CMK (cell line): ENCODE results near the gene CATSPER3.

Experiments used
- DNase-seq: peaks from one replicate; pipeline ENCODE4 v3.0.0-alpha.2; 2010; ENCODE audit warnings: low read depth

The CATSPER3 gene

DNA sequence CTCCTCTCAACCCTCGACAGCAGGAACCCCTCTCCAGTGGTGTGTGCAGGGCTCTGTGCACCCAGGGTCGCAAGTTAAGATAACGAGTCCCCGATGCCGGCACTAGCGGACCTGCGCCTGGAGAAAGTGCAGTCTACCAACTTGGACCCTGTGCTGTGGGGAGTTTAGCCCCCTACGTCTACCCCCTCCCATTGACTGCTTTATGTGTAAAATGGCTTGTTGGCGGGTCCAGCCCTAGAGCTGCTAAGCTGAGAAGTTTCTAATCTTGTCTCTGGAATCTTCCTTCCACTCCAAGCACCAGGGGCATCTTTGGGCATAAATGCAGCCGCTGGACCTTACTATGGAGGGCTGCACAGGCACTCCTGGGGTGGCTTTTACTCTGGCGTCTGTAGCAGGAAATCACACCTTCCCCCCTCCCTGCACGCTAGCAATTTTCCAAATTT is 73.5 kb downstream of the CATSPER3 start:
- DNase-seq: no peak

DNA sequence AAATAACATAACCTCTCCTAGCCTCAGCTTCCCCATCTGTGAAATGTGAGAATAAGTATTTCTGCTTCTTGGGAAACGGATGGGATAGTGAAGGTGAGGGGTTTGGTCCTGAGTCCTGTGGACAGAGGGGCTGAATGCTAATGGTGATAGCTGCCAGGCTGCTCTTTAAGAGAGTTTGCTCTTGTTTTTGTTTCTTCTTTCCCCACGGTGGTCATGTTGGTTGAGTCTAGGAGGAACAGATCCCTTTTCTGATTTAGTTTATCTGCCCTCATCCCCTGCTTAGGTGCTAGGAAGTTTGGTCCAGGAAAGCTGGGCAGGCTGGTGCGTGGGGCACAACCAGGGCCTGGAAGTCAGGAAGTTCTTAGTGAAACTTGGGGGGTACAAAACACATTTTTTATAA is 74.0 kb downstream of the CATSPER3 start:
- no peak for DNase-seq

DNA sequence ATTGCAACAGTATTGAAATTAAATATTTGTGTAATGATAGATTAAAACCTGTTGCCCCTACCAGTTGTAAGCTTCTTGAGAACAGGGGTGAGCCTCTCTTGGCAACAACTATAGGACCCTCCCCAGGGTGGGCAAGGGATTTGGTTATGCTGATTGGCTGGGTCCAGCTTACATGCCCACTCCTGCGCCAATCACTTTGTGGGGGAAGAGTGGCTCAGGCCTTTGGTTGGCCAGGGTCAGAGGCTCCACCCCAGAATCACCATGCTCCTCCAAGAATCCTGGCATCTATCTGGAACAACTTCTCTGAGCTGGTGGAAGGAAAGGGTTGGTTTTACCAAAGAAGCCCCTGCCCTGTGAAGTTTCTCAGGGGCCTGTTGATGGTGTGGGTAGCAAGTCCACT is 74.9 kb downstream of the CATSPER3 start:
- DNase-seq: no peak

DNA sequence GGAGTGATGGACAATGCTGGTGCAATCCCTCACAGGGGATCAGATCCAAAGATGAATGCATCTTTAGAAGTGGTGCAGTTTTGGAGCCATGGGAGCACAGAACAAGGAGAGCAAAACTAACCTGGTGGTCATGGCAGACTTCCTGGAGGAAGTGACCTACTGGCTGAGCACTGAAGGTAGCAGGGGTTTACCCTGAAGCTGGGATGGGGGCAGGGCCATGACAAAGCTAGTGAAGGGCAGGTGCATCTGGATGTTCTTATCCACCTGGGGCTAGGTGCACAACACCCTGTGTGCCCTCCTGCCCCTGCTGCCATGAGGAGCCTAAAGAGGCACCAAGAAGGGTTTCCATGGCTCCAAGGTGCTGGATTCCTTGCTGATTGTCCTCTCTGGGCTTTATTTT is 77.8 kb downstream of the CATSPER3 start:
- DNase-seq: no peak

DNA sequence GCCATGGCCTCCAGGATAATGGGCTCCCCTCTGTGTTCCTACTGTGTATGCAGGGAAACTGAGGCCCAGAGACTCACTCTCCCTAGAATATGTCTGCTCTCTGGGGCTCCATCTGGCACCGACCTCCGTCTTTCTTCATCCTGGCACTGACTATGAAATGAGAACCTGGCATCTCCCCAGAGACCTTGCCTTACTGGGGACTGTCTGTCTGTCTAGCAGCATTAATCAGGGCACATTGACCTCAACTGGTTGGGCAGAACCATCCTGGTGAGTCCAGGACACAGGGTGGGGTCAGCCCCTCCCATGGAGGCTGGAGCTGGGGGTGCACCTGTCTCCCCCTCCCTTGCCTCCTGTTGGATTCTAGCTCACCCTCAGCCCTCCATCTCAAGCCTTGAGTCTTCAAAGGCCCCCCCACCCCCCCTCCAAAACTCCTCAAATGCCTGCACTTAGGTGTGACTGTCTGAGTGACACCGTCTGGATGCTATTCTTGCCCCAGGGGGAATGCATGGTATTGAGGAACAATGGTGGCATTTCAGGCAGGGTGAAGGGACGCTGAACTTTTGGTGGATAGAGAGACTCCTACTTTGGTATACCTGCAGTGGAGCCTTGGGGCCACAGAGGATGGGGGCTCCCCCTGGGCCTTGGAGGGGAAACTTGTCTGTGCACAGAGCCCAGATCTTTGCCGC is 79.1 kb downstream of the CATSPER3 start:
- no peak for DNase-seq

DNA sequence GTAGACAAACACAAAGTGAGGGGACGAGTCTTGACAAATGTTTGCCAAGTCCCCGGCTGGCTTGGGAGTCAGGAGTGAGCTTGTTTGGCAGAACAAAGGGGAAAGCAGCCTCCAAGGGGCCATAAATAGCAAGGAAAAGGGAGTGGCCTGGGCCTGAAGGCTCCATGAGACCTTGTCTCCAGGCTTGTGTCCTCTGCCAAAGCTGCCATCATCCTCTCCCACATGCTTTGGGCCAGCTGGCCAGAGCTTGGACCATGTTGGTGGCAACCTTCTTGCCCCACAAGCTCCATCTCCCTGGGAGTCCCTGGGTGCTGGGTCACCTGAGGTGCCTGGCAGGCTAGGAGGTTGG is 79.6 kb downstream of the CATSPER3 start:
- no peak for DNase-seq

DNA sequence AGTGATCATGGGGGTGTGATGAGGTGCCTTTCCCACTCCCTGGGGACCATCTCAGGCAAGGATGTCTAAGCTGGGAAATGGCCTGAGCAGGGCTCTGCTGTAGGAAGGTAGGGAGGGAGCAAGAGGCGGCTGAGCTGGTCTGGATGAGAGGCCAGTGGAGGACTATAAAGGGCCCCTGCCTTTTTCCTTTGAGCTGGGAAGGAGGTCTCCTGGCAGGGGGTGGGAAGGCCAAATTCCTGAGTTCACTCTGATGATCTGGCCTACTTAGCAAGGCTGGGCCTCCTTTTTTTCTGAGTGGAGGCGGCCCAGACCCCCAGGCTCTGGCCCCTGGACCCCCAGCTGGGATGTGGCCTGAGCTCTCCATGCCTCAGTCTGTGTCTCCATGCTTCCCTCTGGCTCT is 80.6 kb downstream of the CATSPER3 start:
- no peak for DNase-seq

DNA sequence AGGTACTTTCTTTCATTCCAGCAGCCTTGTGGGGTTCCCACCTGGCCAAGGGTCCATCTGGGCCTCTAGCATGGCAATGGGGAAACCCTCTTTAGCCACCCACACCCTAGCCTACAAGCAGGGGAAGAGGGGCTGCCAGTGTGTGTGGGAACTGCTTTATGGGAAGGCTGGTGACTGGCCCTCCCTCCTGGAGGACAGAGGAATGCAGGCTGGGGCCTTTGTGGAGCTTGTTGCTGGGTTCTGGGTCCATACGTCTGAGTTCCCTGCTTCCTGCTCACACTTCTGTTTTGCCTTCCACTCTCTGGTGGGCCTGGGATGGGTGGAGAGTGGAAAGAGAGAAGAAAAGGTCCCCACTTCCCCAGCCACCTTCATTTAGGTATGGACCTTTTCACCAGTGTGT is 81.2 kb downstream of the CATSPER3 start:
- no peak for DNase-seq

DNA sequence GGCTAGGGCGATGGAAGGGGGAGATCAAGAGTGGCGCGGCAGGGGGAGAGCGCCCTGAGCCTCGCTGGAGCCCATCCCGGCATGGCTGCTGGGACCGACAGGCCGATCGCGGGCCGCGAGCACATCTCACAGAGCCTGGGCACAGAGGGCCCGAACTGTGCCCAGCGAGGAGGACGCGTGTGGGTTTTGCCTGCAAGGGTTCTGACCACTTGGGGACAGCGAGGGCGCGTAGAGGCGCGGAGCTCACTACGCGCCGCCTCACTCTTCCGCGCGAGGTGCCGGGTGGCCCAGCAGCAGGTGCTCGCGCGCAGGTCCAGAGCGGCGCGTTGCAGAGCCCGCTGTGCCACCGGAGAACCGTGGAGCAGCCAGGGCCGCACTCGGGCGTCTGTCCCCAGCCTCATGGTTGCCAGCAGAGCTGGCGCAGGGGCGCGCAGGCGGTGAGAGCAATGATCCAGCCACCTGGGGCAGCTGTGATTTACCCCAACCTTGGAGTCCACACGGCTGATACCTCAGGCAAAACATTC is 82.6 kb downstream of the CATSPER3 start:
- DNase-seq: no peak

DNA sequence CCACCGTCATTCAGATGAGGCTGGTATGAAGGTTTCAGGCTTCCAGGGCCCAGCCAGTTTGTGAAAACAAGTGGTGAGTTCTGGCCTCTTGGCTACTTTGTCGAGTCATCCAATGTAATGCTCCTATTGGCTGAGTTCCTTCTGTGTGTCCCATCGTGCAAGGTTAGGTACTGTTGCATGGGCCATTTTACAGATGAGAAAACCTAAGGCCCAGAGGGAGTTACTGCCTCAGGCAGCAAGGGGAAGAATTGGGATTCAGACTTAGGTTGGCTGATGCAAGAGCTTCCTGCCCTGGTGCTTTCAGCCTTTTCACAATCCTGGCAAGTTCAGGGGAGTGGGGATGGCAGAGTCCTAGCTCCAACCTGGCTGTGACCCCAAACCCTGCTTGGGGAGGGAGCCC is 83.7 kb downstream of the CATSPER3 start:
- no peak for DNase-seq

DNA sequence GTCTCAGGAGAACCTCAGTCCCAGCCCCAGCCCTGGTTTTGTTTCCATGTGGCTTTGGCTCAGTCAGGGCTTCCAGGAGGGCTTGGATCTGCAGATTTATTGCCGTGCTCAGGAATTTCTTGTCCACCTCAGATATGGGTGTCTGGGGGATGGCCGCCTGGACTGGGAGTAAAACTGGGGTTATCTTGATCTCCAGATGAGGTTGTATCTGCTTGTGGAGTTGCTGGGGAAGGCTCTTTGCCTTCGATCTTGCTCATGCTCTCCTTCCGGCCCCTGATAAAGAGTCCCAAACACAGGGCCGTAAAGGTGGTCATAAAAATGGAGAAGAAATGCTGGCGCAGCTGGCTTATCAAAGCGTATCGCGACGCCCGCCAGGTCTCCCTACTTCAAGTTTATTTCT is 84.2 kb downstream of the CATSPER3 start:
- DNase-seq: no peak

DNA sequence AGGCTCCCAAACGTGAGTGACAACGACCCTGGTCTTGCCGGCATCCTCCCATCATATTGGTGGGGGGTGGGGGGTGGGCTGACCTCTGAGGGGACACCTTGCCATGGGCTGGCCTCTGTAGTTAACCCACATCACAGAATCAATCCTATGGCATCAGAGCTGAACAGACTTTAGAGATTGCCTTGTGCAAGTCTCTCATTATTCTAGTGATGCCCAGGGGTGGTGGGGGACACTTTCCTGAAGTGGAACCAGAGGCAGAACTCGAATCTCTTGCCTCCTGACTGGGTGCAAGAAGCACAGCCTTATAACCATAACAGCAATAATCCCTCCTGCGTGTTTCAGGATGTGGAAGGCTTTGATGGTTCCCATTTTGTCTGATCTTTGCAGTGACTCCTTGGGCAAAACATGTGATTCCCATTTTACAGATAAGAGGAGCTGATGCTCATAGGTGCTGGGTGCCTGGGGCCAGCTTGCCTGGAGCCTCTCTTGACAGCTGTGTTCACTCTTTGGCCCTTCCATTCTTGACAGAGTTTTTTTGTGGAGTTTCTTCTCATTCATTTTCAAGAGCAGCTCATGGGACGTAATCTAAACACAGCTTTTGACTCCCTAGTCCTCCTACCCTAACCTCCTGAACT is 84.9 kb downstream of the CATSPER3 start:
- DNase-seq: no peak

DNA sequence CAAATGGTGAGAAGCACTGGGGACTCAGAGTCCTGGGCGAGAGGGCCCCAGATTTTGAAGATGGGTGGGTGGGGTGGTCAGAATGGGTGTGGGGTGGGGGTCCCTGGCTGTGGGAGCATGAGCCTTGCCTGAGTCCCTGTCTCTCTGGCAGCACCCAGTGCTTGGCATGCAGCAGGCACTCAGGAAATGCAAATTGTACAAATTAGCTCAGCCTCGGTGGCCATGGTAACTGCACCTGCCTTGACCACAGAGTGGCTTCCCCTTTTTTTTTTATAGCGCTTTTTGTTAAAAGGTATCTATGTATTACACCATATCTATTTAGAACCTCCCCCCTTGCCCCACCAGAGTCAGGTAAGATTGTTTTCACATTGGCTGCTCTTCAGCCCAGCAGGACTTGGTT is 85.6 kb downstream of the CATSPER3 start:
- DNase-seq: no peak

DNA sequence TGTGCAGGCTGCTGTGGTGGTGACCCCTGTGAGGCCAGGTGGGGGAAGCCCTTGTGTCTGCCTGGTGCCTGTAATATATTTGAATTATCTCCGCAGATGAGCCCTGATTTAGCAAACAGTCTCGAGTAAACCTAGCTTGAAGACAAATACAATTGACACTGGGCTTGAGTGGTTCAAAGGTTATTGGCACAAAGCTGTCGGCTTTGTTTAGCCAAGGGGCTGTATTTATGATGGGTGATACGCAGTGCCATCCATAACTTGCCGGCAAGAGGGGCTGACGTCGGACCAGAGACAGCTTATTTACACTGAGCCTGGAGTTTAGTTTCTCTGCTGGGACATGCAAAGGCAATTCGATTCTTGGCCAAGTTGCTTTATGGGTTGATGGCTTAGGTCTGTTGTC is 86.3 kb downstream of the CATSPER3 start:
- DNase-seq: no peak

DNA sequence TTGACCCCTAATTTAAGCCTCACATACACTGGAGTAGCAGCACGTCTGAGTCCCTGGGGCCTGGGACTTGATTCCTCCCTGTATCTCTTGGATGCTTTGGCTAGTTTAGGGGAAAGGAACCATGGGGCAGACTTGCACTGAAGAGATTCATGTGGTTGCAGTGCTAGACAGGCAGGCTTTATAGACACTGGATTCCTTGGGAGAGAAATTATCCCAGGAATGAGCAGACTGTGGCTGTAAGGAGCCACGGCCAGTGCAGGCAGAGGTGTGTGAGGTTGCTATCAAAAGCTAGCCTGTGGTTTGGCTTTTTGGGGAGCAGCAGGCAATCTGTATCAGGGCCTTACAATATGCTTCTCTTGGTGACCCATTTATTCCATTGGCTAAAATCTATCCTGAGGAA is 86.8 kb downstream of the CATSPER3 start:
- no peak for DNase-seq

DNA sequence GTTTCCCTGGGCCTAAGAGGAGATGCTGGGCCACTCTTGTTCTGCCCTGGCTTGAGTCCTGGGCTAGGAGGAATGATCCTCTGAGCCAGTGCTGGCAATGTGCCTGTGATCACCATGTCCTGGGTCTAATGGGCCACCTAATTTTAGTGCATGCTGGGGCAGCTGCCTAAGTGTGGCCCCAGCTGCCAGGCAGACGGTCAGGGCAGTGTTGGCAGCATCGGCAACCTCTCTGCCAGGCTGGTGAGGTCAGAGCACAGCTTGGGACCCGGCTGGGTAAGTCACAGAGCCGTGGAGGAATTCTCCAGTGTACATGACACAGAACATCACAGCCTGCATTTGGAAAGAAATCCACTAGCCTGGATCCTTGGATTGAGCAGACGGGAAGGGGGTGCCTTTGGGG is 87.7 kb downstream of the CATSPER3 start:
- no peak for DNase-seq

DNA sequence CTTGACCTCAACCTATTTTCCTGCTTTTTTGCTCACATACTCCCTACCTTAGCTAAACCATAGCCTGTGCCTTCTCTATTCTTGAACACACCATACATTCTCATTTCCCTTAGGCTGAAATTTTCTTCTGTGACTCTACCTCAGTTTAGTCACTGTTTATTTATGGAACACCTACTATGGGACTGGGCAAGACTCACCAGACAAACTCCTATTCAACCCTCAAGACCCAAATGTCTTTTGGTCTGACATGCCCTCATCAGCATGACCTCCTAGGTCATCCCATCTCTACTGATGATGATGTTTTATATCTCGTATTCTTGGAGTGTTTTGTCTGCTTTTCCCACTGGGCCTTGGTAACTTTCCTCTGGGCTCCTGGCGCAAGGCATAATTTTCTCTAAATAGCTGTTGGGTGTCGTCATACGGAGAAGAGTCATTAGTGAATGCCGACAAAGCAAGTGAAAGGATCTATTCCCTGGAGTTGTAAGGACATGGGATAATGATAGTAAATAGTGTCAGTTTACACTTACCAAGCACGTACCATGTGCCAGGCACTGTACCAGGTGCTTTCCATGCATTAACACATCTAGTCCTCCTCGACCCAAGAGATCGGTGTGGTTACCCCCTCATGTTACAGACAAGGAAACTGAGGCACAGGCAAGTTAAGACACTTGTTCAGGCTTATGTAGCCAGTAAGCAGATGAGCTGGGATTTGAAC is 88.8 kb downstream of the CATSPER3 start:
- no peak for DNase-seq

DNA sequence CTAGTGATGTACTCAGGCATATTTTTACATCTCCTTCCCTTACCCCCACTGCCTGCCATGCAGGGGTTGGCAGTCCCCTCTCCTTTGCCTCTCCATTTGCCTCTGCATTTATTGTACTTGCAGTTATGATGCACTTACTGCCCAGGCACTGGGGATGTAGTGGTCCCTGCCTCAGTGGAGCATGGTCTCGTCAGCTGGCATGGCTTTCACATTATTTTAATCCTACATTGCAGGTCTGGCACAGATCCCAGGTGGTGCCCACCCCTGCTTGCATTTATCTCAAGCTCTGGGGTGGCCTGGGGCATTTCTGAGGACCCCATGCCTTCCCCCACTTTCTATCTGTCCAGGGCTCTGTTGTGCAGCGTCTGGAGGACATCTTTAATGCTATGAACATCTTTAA is 89.5 kb downstream of the CATSPER3 start:
- DNase-seq: no peak

DNA sequence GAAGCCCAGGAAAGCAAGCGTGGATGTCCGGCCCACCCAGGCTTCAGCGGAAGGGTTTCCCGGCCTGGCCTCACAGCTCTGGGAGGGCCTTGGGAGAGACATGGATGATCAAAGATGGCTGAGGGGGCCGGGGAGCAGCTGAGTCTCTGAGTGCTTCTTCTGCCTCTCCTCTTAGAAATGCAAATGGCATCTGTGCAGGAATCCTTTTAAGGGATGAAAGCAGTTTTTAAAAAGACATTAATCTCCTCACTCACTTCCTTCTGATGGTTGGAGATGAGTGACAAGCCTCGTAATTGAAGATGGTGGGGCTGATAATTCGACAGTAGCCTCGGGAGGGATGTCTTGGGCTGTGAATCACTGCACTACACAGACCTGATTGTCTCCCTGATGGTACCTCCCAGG is 90.6 kb downstream of the CATSPER3 start:
- no peak for DNase-seq

DNA sequence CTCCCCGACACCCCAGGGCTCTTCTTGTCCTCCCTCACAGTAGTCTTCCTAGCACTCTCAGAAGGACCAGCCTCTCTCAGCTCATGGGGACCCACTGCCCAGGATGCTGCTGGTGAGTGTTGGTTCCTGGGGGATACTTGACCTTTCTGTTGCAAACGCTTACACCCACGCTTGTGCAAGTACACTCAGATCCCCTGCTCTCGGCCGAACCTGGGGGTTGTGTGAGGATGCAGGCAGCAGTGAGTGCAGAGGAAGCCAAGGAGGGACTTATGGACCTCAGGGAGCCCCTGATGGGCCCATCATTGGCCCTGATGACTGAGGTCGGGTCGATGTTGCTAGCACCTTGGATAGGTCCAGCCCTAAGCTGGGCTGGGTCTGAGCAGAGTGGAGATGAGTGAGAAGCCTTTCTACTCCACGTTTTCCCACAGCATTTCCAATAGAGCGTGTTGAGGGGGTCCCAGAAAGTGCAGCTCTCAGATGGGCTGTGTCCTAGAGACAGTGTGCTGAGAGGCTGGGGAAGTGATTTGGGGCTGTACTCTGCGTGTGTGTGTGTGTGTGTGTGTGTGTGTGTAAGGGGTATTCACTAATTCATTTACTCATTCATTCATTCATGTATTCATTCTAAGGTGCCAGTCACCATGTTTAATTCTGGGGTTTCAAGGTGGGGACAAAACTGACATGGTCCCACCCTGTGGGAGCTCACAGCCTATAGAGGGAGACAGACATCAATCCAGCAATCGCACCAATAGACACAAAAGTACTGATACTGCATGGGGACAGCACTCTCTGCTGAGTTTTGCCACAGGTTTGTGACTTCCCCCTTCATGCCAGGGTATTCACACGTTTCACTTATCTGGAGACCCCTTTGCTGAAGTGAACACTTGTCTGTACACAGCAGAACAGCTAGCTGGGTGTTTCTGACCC is 91.6 kb downstream of the CATSPER3 start:
- no peak for DNase-seq

DNA sequence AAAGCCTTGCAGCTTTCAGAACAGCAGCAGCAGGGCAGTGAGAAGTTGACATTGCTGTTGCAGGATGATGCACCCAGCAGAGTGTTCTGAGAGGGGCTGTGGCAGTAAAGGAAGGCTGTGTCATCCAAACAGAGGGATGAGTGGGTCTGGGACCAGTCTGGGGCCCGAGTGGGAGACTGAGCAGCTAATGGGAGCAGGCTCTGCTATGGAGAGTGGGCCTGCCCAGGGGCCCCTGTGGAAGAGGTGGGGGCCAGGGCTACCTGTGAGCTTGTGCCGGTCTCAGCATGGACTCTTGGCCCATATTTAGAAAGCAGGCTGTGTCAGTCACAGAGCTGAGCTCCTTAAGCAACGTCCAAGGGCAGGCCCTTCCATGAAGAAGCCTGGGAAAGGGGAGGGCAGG is 92.3 kb downstream of the CATSPER3 start:
- no peak for DNase-seq

DNA sequence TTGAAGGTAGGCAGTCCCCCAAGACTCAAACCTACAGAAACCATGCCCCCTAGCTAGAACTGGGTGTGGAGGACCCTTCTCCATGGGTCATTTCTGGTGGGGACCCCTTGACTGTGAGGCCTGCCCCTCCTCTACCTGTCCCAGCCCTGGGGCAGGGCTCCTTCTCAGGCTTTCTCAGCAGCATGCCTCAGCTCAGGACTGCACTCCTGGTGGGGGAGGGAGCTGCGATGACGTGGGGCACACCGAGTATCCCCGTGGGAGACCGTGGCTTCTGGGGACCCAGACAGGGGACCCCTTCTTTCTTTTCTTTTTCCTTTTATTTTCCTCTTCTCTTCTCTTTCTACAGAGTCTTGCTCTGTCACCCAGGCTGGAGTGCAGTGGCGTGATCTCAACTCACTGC is 93.3 kb downstream of the CATSPER3 start:
- no peak for DNase-seq
